Gastrocnemius medialis (tissue), 4 donors: ENCODE results near the gene SNRNP25. TPM values are rescaled to one million over a fixed set of nuclear protein-coding genes. Genes with fewer than 3 reads are reported as not detected.

Source experiments
- ATAC-seq, 2 donors: fragments of 150-250 bp; one replicate each; pipeline ENCODE4 v1.9.1; 2016
- DNase-seq, 2 donors: peaks; one replicate each; pipeline ENCODE4 v3.0.0-alpha.2; 2019
- H3K27ac ChIP-seq, 4 donors: fragments of 200-600 bp; sonication (generic); 1 replicate in 1 of 4; 2 replicates in 3 of 4; pipeline ENCODE4 v1.5.1; 2016 to 2018; ENCODE audit warnings: mild to moderate bottlenecking in 2 of 4, moderate library complexity in 1 of 4
- H3K27me3 ChIP-seq, 3 donors: fragments of 200-600 bp; sonication (generic) in 2 of 3; 1 replicate in 1 of 3; 2 replicates in 2 of 3; pipeline versions ENCODE4 v1.5.1 to v1.6.0; 2016 to 2019; ENCODE audit warnings: mild to moderate bottlenecking in 1 of 3, moderate library complexity in 1 of 3
- H3K36me3 ChIP-seq, 2 donors: fragments of 200-600 bp; sonication (generic) in 1 of 2; one replicate each; pipeline ENCODE4 v1.5.1; 2017 to 2018
- H3K4me1 ChIP-seq, 2 donors: fragments of 200-600 bp; sonication (generic) in 1 of 2; one replicate each; pipeline ENCODE4 v1.5.1; 2016 to 2017; ENCODE audit warnings: mild to moderate bottlenecking in 2 of 2
- H3K4me3 ChIP-seq, 4 donors: fragments of 200-600 bp; sonication (generic) in 3 of 4; 1 replicate in 1 of 4; 2 replicates in 3 of 4; pipeline ENCODE4 v1.5.1; 2016 to 2019; ENCODE audit warnings: mild to moderate bottlenecking in 2 of 4
- H3K9me3 ChIP-seq, 3 donors: fragments of 200-600 bp; sonication (generic) in 2 of 3; 1 replicate in 1 of 3; 2 replicates in 2 of 3; pipeline ENCODE4 v1.5.1; 2016 to 2019
- POLR2A ChIP-seq, 2 donors: fragments of 450-650 bp; IDR thresholded peaks; one replicate each; pipeline ENCODE4 v1.6.1; 2017; ENCODE audit warnings: antibody characterized with exemption in 2 of 2, mild to moderate bottlenecking in 2 of 2, moderate library complexity in 2 of 2
- in situ Hi-C, 4 donors: fragments of 200-750 bp; cut with MboI; loops; one replicate each; pipeline versions ENCODE4 v1.15.0 to v1.8.0; 2017; ENCODE audit warnings: low sequenced_read_pairs in 4 of 4
- intact Hi-C: fragments of 100-400 bp; cut with DNase I; formaldehyde crosslinking; loops from one replicate; pipeline ENCODE4 v1.15.1; 2023; ENCODE audit warnings: low total_unique reads
- total RNA-seq, 4 donors: library from RNA; depleted of rRNA; stranded (reverse); fragments of >200 nt; gene quantifications; one replicate each; pipeline versions ENCODE4 v1.1.0 to v1.2.3, GENCODE V29; 2016
- TF ChIP-seq, protein P1 (sequence below), 5 experiments: fragments of 450-650 bp in 3 of 5; fragments of 200-600 bp in 2 of 5; sonication (generic) in 2 of 5; IDR thresholded peaks in 4 of 5; conservative IDR thresholded peaks in 1 of 5; 1 replicate in 4 of 5; 2 replicates in 1 of 5; pipeline ENCODE4 v1.5.1; 2016 to 2019; ENCODE audit warnings: antibody characterized with exemption in 5 of 5, mild to moderate bottlenecking in 3 of 5, moderate library complexity in 3 of 5

The SNRNP25 gene
- total RNA-seq, 4 donors from 2014 or later: 42.8 to 77.6 (median 69.7) TPM

GRCh38 chr16:76535-77272 lies 23.1 kb downstream of the SNRNP25 start:
- ATAC-seq (peak in 1 of 2 donors; percentile 7), DNase-seq (peak; percentile 58 to 75)
- no peaks in the 10 kb centered on the region for H3K27me3 ChIP-seq
- intact Hi-C loops (no loop called here), in situ Hi-C loops (no loop called here)
- peak overlapping the region; percentile 80 to 93 (median 92) for H3K27ac ChIP-seq
- TF ChIP-seq, protein P1, sequence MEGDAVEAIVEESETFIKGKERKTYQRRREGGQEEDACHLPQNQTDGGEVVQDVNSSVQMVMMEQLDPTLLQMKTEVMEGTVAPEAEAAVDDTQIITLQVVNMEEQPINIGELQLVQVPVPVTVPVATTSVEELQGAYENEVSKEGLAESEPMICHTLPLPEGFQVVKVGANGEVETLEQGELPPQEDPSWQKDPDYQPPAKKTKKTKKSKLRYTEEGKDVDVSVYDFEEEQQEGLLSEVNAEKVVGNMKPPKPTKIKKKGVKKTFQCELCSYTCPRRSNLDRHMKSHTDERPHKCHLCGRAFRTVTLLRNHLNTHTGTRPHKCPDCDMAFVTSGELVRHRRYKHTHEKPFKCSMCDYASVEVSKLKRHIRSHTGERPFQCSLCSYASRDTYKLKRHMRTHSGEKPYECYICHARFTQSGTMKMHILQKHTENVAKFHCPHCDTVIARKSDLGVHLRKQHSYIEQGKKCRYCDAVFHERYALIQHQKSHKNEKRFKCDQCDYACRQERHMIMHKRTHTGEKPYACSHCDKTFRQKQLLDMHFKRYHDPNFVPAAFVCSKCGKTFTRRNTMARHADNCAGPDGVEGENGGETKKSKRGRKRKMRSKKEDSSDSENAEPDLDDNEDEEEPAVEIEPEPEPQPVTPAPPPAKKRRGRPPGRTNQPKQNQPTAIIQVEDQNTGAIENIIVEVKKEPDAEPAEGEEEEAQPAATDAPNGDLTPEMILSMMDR (IDR thresholded peaks at IDR 0.05 in 4 of 5, conservative IDR thresholded peaks at IDR 0.05 in 1 of 5): no peak
- peak in 1 of 2 donors; percentile 24 for TF ChIP-seq POLR2A (IDR thresholded peaks at IDR 0.05)
- H3K36me3 ChIP-seq: peaks cover 0 to 14% of the 10 kb centered on the region in 2 donors
- H3K4me3 ChIP-seq: peak overlapping the region; percentile 77 to 86 (median 78)
- peaks cover 28 to 48% of the 10 kb centered on the region in 2 donors for H3K4me1 ChIP-seq
- H3K9me3 ChIP-seq: no peaks in the 10 kb centered on the region

- no peaks in the 10 kb centered on the region for H3K9me3 ChIP-seq
- peak in 1 of 2 donors; percentile 16 for ATAC-seq
- intact Hi-C loops (no loop called here), in situ Hi-C loops (no loop called here)
- DNase-seq: no peak
- H3K36me3 ChIP-seq: peaks cover 0 to 14% of the 10 kb centered on the region in 2 donors
- H3K4me3 ChIP-seq: peak overlapping the region; percentile 77 to 86 (median 78)
- no peaks in the 10 kb centered on the region for H3K27me3 ChIP-seq
- peak overlapping the region; percentile 80 to 93 (median 92) for H3K27ac ChIP-seq
- H3K4me1 ChIP-seq: peaks cover 28 to 48% of the 10 kb centered on the region in 2 donors
- no peak for TF ChIP-seq POLR2A (IDR thresholded peaks at IDR 0.05)
- TF ChIP-seq, protein P1 (IDR thresholded peaks at IDR 0.05 in 4 of 5, conservative IDR thresholded peaks at IDR 0.05 in 1 of 5): no peak
Measured at GRCh38 chr16:77273-77806, 23.7 kb downstream of the SNRNP25 start.

DNA sequence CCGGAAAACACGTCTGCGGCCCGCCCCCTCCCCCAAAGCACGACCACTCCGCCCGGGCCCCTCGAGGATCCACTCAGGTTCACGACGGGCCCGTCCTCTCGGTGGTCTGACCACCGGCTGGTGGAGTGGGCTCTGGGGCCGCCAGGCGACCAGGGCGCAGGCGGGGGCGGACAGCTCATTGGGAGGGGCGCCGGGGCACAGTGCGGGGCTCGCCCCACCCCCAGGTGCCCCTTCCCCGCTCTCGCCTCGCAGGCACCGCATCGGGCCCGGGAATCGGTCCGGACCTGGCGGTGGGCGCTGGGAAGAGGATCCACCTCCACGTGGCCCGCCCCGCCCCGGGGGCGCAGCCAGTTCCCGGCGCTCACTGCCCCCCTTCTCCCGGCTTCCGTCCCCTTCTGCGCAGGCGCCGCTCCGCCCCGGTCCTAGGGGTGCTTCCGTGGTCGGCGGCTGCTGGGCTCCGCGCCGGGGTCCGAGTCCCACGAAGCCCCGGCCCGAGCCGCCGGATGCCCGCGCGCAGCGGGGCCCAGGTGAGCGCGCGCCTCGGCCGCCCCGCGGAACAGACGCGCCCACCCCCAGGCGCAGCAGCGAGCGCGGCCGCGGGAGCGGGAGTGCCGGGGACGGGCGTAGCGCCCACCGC lies 24.3 kb downstream of the SNRNP25 start, which contains the start of gene MPG:
Gene MPG, plus strand, starts transcription at position 419 of the 637 bp plus-strand sequence. Its CDS starts 85 bp downstream, at position 504.
- intact Hi-C loops (loop anchor here (2.0 kb wide), 1 partner anchor 25 kb away; the partner anchor contains the start of genes POLR3K and SNRNP25), in situ Hi-C loops (no loop called here)
- TF ChIP-seq, protein P1 (IDR thresholded peaks at IDR 0.05 in 4 of 5, conservative IDR thresholded peaks at IDR 0.05 in 1 of 5): peak in 1 of 5 experiments; percentile 6
- TF ChIP-seq POLR2A (IDR thresholded peaks at IDR 0.05): peak; percentile 88 to 95
- ATAC-seq: peak; percentile 75 to 77
- H3K4me3 ChIP-seq: peak within 1 kb of the TSS; percentile 77 to 86 (median 78)
- H3K4me1 ChIP-seq: peaks cover 28 to 44% of the 10 kb centered on the region in 2 donors
- no peaks in the 10 kb centered on the region for H3K9me3 ChIP-seq
- peaks cover 0 to 14% of the 10 kb centered on the region in 2 donors for H3K36me3 ChIP-seq
- DNase-seq: peak; percentile 68 to 80
- H3K27ac ChIP-seq: peak within 1 kb of the TSS; percentile 80 to 93 (median 92)
- no peaks in the 10 kb centered on the region for H3K27me3 ChIP-seq

GRCh38 chr16:78444-79150 lies 25.0 kb downstream of the SNRNP25 start:
- Histone ChIP-seq H3K27me3 (no peaks in the 10 kb centered on the region), H3K9me3 (no peaks in the 10 kb centered on the region), H3K4me3 (peak overlapping the region; percentile 77 to 86 (median 78)), H3K27ac (peak overlapping the region; percentile 80 to 93 (median 92)), H3K4me1 (peaks cover 28 to 38% of the 10 kb centered on the region in 2 donors), H3K36me3 (peaks cover 0 to 14% of the 10 kb centered on the region in 2 donors)
- peak; percentile 51 to 67 for ATAC-seq
- DNase-seq: peak in 1 of 2 donors; percentile 65
- in situ Hi-C loops: no loop called here
- peak in 1 of 2 donors; percentile 2 for TF ChIP-seq POLR2A (IDR thresholded peaks at IDR 0.05)
- TF ChIP-seq, protein P1 (IDR thresholded peaks at IDR 0.05 in 4 of 5, conservative IDR thresholded peaks at IDR 0.05 in 1 of 5): no peak
- intact Hi-C loops: loop anchor here (2.0 kb wide), 1 partner anchor 26 kb away; the partner anchor contains the start of genes POLR3K and SNRNP25
